Calu3 (cell line): ENCODE results near the gene LIN52. TPM values are rescaled to one million over a fixed set of nuclear protein-coding genes. Genes with fewer than 3 reads are reported as not detected.

Experiments used
- BruUV-seq: library from RNA; stranded (reverse); fragments of 400-500 nt; replicated peaks from 2 replicates; lab custom pipeline; 2021; lab: Mats Ljungman, UMichigan
- CTCF ChIA-PET: fragments of 300-600 bp; sonication (Branson Sonifier 250); formaldehyde crosslinking; loops from one replicate; lab custom pipeline; 2022; ENCODE audit warnings: antibody characterized with exemption; lab: Charles Lee
- DNase-seq: peaks from one replicate; pipeline ENCODE4 v3.0.0; 2022
- H3K27ac Mint-ChIP-seq: one replicate; pipeline ENCODE4 v1.8.0; 2022; ENCODE audit warnings: mixed read lengths; ENCODE audit not compliant: unreplicated experiment
- H3K27me3 Mint-ChIP-seq: one replicate; pipeline ENCODE4 v1.8.0; 2022; ENCODE audit warnings: mixed read lengths; ENCODE audit not compliant: unreplicated experiment
- H3K36me3 Mint-ChIP-seq: one replicate; pipeline ENCODE4 v1.8.0; 2022; ENCODE audit warnings: mild to moderate bottlenecking, moderate library complexity, mixed read lengths; ENCODE audit not compliant: insufficient read depth, unreplicated experiment
- H3K4me1 Mint-ChIP-seq: one replicate; pipeline ENCODE4 v1.8.0; 2022; ENCODE audit warnings: mild to moderate bottlenecking, low read depth, mixed read lengths; ENCODE audit not compliant: unreplicated experiment
- H3K4me3 Mint-ChIP-seq: one replicate; pipeline ENCODE4 v1.8.0; 2022; ENCODE audit warnings: mild to moderate bottlenecking, low read depth, moderate library complexity, mixed read lengths; ENCODE audit not compliant: unreplicated experiment
- H3K9me3 Mint-ChIP-seq: one replicate; pipeline ENCODE4 v1.8.0; 2022; ENCODE audit warnings: low read depth, mixed read lengths; ENCODE audit not compliant: unreplicated experiment
- CTCF ChIP-seq: fragments of 200-600 bp; IDR thresholded peaks from one replicate; pipeline ENCODE4 v1.8.0; 2022; ENCODE audit warnings: antibody characterized with exemption; ENCODE audit not compliant: unreplicated experiment
- intact Hi-C: fragments of 100-400 bp; cut with micrococcal nuclease; formaldehyde crosslinking; loops from one replicate; pipeline ENCODE4 v1.10.0; 2022; ENCODE audit not compliant: unreplicated experiment
- total RNA-seq: library from RNA; stranded (reverse); gene quantifications from 2 replicates; pipeline ENCODE4 v1.2.3, GENCODE V29; 2022

LIN52 gene
- total RNA-seq, 1 experiment from 2014 or later, result 11.2 TPM

- no peaks in the 10 kb centered on the region for H3K27me3 Mint-ChIP-seq
- no peaks in the 10 kb centered on the region for H3K9me3 Mint-ChIP-seq
- CTCF ChIA-PET, result no interaction called here
- no peak overlapping the region for H3K27ac Mint-ChIP-seq
- no peak overlapping the region for H3K4me3 Mint-ChIP-seq
- BruUV-seq, result no TSS peak
- H3K4me1 Mint-ChIP-seq, result no peaks in the 10 kb centered on the region
- TF ChIP-seq CTCF, result no peak
- intact Hi-C loops, result no loop called here
- no peaks in the 10 kb centered on the region for H3K36me3 Mint-ChIP-seq
- no peak for DNase-seq
These were observed 39.2 kb upstream of the LIN52 start for GRCh38 chr14:74045522-74045921.

GRCh38 chr14:74048281-74048680 is 36.5 kb upstream of the LIN52 start:
- Mint-ChIP-seq H3K4me1 (no peaks in the 10 kb centered on the region), H3K27ac (no peak overlapping the region), H3K36me3 (no peaks in the 10 kb centered on the region), H3K4me3 (no peak overlapping the region), H3K9me3 (no peaks in the 10 kb centered on the region), H3K27me3 (no peaks in the 10 kb centered on the region)
- CTCF ChIA-PET, result interaction anchor here (0.6 kb wide), 1 partner anchor 713 kb away, joined by 3 read pairs; no protein-coding TSS in a partner anchor
- peak; percentile 24 for DNase-seq
- no peak for TF ChIP-seq CTCF
- BruUV-seq, result no TSS peak
- intact Hi-C loops, result no loop called here

- DNase-seq, result no peak
- intact Hi-C loops, result no loop called here
- no peaks in the 10 kb centered on the region for H3K27me3 Mint-ChIP-seq
- no peak for TF ChIP-seq CTCF
- no TSS peak for BruUV-seq
- no peaks in the 10 kb centered on the region for H3K9me3 Mint-ChIP-seq
- no peak overlapping the region for H3K27ac Mint-ChIP-seq
- no peak overlapping the region for H3K4me3 Mint-ChIP-seq
- H3K4me1 Mint-ChIP-seq, result no peaks in the 10 kb centered on the region
- CTCF ChIA-PET, result interaction anchor here (0.9 kb wide), 1 partner anchor 14 kb away, joined by 3 read pairs; no protein-coding TSS in a partner anchor
- no peaks in the 10 kb centered on the region for H3K36me3 Mint-ChIP-seq
These were observed 34.8 kb upstream of the LIN52 start for GRCh38 chr14:74049876-74050495.

GRCh38 chr14:74062809-74063150 is 22.0 kb upstream of the LIN52 start:
- Mint-ChIP-seq H3K27me3 (no peaks in the 10 kb centered on the region), H3K9me3 (no peaks in the 10 kb centered on the region), H3K27ac (no peak overlapping the region), H3K4me3 (no peak overlapping the region), H3K36me3 (peaks cover 16% of the 10 kb centered on the region), H3K4me1 (no peaks in the 10 kb centered on the region)
- no peak for DNase-seq
- intact Hi-C loops, result no loop called here
- CTCF ChIA-PET, result no interaction called here
- no TSS peak for BruUV-seq
- TF ChIP-seq CTCF, result no peak
